WTC11 (cell line): Measurements from ENCODE around the gene FANK1. TPM values are rescaled to one million over a fixed set of nuclear protein-coding genes. Genes with fewer than 3 reads are reported as not detected.

Source experiments
- ATAC-seq: fragments of 200-7000 bp; cut with Tn5 transposase; 2 replicates; pipeline ENCODE4 v1.10.0; 2021; ENCODE audit warnings: mild to moderate bottlenecking, moderate library complexity
- CTCF ChIA-PET: fragments of 300-600 bp; sonication (Branson Sonifier 250); formaldehyde crosslinking; loops from one replicate; lab custom pipeline; 2021; ENCODE audit warnings: antibody characterized with exemption; lab: Charles Lee
- POLR2A ChIA-PET: fragments of 350-600 bp; sonication (Branson Sonifier 250); formaldehyde crosslinking; loops from one replicate; lab custom pipeline; 2021; ENCODE audit warnings: antibody characterized with exemption; lab: Charles Lee
- DNase-seq: peaks from one replicate; pipeline ENCODE4 v3.0.0; 2021; ENCODE audit warnings: low spot score
- H3K27ac Mint-ChIP-seq: 2 replicates; pipeline ENCODE4 v1.8.0; 2021; ENCODE audit warnings: mixed read lengths
- H3K27me3 Mint-ChIP-seq: 2 replicates; pipeline ENCODE4 v1.8.0; 2021; ENCODE audit warnings: low read depth, mild to moderate bottlenecking, moderate library complexity, mixed read lengths
- H3K36me3 Mint-ChIP-seq: 2 replicates; pipeline ENCODE4 v1.8.0; 2021; ENCODE audit warnings: mixed read lengths
- H3K4me1 Mint-ChIP-seq: 2 replicates; pipeline ENCODE4 v1.8.0; 2022; ENCODE audit warnings: mixed read lengths
- H3K4me3 Mint-ChIP-seq: 2 replicates; pipeline ENCODE4 v1.8.0; 2021; ENCODE audit warnings: mild to moderate bottlenecking, moderate library complexity, mixed read lengths
- H3K9me3 Mint-ChIP-seq: 2 replicates; pipeline ENCODE4 v1.8.0; 2021; ENCODE audit warnings: mixed read lengths
- CDX4 ChIP-seq: fragments of 250-450 bp; sonication (Bioruptor Pico); IDR thresholded peaks from 2 replicates; pipeline ENCODE4 v1.9.0; 2021; ENCODE audit warnings: moderate library complexity, mild to moderate bottlenecking, inconsistent platforms, borderline replicate concordance
- ESRRA ChIP-seq: sonication (generic); formaldehyde crosslinking; IDR thresholded peaks from 2 replicates; pipeline ENCODE4 v1.8.1; 2022; ENCODE audit warnings: mild to moderate bottlenecking, missing genetic modification reagents, borderline replicate concordance
- ETV6 ChIP-seq: sonication (generic); formaldehyde crosslinking; IDR thresholded peaks from 2 replicates; pipeline ENCODE4 v1.8.1; 2022; ENCODE audit warnings: mild to moderate bottlenecking, missing genetic modification reagents
- FOXJ3 ChIP-seq: sonication (generic); formaldehyde crosslinking; IDR thresholded peaks from 2 replicates; pipeline ENCODE4 v1.9.0; 2021; ENCODE audit warnings: missing genetic modification reagents, mild to moderate bottlenecking, borderline replicate concordance
- FOXP1 ChIP-seq: sonication (generic); formaldehyde crosslinking; IDR thresholded peaks from 2 replicates; pipeline ENCODE4 v1.8.0; 2022; ENCODE audit warnings: missing genetic modification reagents, mild to moderate bottlenecking, moderate library complexity, borderline replicate concordance
- GTF2I ChIP-seq: fragments of 250-450 bp; sonication (Bioruptor Pico); conservative IDR thresholded peaks from 2 replicates; pipeline ENCODE4 v1.4.0; 2021; ENCODE audit warnings: mild to moderate bottlenecking
- JUN ChIP-seq: sonication (generic); formaldehyde crosslinking; IDR thresholded peaks from 2 replicates; pipeline ENCODE4 v1.8.0; 2023; ENCODE audit warnings: mild to moderate bottlenecking, missing genetic modification reagents
- KAT7 ChIP-seq: sonication (generic); formaldehyde crosslinking; IDR thresholded peaks from 2 replicates; pipeline ENCODE4 v1.8.1; 2023; ENCODE audit warnings: missing genetic modification reagents, mild to moderate bottlenecking, borderline replicate concordance
- NFATC4 ChIP-seq: fragments of 250-450 bp; sonication (Bioruptor Pico); IDR thresholded peaks from 2 replicates; pipeline ENCODE4 v1.9.0; 2021; ENCODE audit warnings: mild to moderate bottlenecking
- NFE2L1 ChIP-seq: sonication (generic); formaldehyde crosslinking; IDR thresholded peaks from 2 replicates; pipeline ENCODE4 v1.8.1; 2023; ENCODE audit warnings: missing genetic modification reagents
- NFYB ChIP-seq: sonication (generic); formaldehyde crosslinking; conservative IDR thresholded peaks from 2 replicates; pipeline ENCODE4 v1.8.0; 2022; ENCODE audit warnings: low read depth, missing genetic modification reagents
- NR2C2 ChIP-seq: sonication (generic); formaldehyde crosslinking; IDR thresholded peaks from 2 replicates; pipeline ENCODE4 v1.8.0; 2022; ENCODE audit warnings: mild to moderate bottlenecking, missing genetic modification reagents
- PREB ChIP-seq: sonication (generic); formaldehyde crosslinking; IDR thresholded peaks from 2 replicates; pipeline ENCODE4 v1.8.1; 2022; ENCODE audit warnings: mild to moderate bottlenecking, missing genetic modification reagents, moderate library complexity, borderline replicate concordance
- RELA ChIP-seq: sonication (generic); formaldehyde crosslinking; IDR thresholded peaks from 2 replicates; pipeline ENCODE4 v1.8.1; 2022; ENCODE audit warnings: missing genetic modification reagents, mild to moderate bottlenecking, borderline replicate concordance
- RORB ChIP-seq: fragments of 250-450 bp; sonication (Bioruptor Pico); IDR thresholded peaks from 2 replicates; pipeline ENCODE4 v1.9.0; 2021; ENCODE audit warnings: mild to moderate bottlenecking
- SMAD4 ChIP-seq: sonication (generic); formaldehyde crosslinking; IDR thresholded peaks from 2 replicates; pipeline ENCODE4 v1.8.0; 2022; ENCODE audit warnings: mild to moderate bottlenecking, missing genetic modification reagents
- STAT6 ChIP-seq: sonication (generic); formaldehyde crosslinking; conservative IDR thresholded peaks from 2 replicates; pipeline ENCODE4 v1.8.1; 2023; ENCODE audit warnings: mild to moderate bottlenecking, low read depth, missing genetic modification reagents, moderate library complexity
- TEAD1 ChIP-seq: sonication (generic); formaldehyde crosslinking; IDR thresholded peaks from 2 replicates; pipeline ENCODE4 v1.8.0; 2022; ENCODE audit warnings: mild to moderate bottlenecking, missing genetic modification reagents
- USF1 ChIP-seq: sonication (generic); formaldehyde crosslinking; IDR thresholded peaks from 2 replicates; pipeline ENCODE4 v1.8.0; 2022; ENCODE audit warnings: mild to moderate bottlenecking, missing genetic modification reagents
- ZMAT4 ChIP-seq: fragments of 250-450 bp; sonication (Bioruptor Pico); IDR thresholded peaks from 2 replicates; pipeline ENCODE4 v1.9.0; 2021; ENCODE audit warnings: mild to moderate bottlenecking
- ZNF317 ChIP-seq: sonication (generic); formaldehyde crosslinking; IDR thresholded peaks from 2 replicates; pipeline ENCODE4 v1.8.1; 2023; ENCODE audit warnings: low read depth, mild to moderate bottlenecking, moderate library complexity, missing genetic modification reagents, borderline replicate concordance
- ZNF671 ChIP-seq: fragments of 250-450 bp; sonication (Bioruptor Pico); IDR thresholded peaks from 2 replicates; pipeline ENCODE4 v1.8.0; 2021; ENCODE audit warnings: mild to moderate bottlenecking
- total RNA-seq: library from RNA; stranded (reverse); gene quantifications from 3 replicates; pipeline ENCODE4 v1.2.3, GENCODE V29; 2021
- TF ChIP-seq, protein P1 (sequence below): sonication (generic); formaldehyde crosslinking; IDR thresholded peaks from 2 replicates; pipeline ENCODE4 v1.8.1; 2023; ENCODE audit warnings: mild to moderate bottlenecking, moderate library complexity, missing genetic modification reagents

FANK1 gene
- total RNA-seq, 1 experiment from 2014 or later: 3.4 TPM

DNA sequence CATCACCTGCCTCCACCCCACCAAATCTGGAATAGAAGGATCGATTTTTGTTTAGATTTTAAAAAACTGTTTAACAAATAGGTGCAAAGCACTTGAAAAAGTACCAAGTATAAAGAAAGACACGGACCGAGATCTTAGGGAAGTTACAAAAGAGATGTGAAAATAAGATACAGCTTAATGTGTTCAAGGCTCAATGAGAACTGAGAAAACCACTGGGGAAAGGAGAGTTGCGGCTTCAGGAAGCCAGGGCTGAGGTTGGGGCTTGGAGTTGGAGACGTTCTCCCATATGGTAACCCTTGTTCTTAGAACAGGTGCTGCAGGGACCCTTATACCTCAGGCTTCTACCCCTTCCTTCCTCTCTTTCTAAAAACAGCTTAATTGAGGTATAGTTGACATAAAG lies 140.2 kb downstream of the FANK1 start:
- ATAC-seq: no peak
- CTCF ChIA-PET: interaction anchor here (1.6 kb wide), 1 partner anchor 102 kb away, joined by 4 read pairs; no protein-coding TSS in a partner anchor
- Mint-ChIP-seq H3K4me1 (peaks cover 15% of the 10 kb centered on the region), H3K4me3 (no peak overlapping the region), H3K36me3 (peaks cover 6% of the 10 kb centered on the region), H3K27me3 (no peaks in the 10 kb centered on the region), H3K27ac (no peak overlapping the region), H3K9me3 (peaks cover 17% of the 10 kb centered on the region)
- no peak for DNase-seq
- POLR2A ChIA-PET: no interaction called here
- TF ChIP-seq SMAD4 (no peak), GTF2I (CRISPR knock-in tag) (no peak), USF1 (CRISPR knock-in tag) (no peak), CDX4 (CRISPR knock-in tag) (no peak), ESRRA (CRISPR knock-in tag) (no peak), ZNF317 (CRISPR knock-in tag) (no peak), NFE2L1 (CRISPR knock-in tag) (no peak), RELA (CRISPR knock-in tag) (no peak), FOXJ3 (CRISPR knock-in tag) (no peak), NFATC4 (no peak), ZNF671 (CRISPR knock-in tag) (no peak), ETV6 (CRISPR knock-in tag) (no peak), TEAD1 (CRISPR knock-in tag) (no peak), NR2C2 (CRISPR knock-in tag) (no peak), FOXP1 (CRISPR knock-in tag) (no peak), ZMAT4 (CRISPR knock-in tag) (no peak), NFYB (no peak), STAT6 (CRISPR knock-in tag) (no peak)
- TF ChIP-seq, protein P1, sequence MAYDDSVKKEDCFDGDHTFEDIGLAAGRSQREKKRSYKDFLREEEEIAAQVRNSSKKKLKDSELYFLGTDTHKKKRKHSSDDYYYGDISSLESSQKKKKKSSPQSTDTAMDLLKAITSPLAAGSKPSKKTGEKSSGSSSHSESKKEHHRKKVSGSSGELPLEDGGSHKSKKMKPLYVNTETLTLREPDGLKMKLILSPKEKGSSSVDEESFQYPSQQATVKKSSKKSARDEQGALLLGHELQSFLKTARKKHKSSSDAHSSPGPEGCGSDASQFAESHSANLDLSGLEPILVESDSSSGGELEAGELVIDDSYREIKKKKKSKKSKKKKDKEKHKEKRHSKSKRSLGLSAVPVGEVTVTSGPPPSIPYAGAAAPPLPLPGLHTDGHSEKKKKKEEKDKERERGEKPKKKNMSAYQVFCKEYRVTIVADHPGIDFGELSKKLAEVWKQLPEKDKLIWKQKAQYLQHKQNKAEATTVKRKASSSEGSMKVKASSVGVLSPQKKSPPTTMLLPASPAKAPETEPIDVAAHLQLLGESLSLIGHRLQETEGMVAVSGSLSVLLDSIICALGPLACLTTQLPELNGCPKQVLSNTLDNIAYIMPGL (CRISPR knock-in tag): no peak

GRCh38 chr10:126037946-126038345 lies 141.6 kb downstream of the FANK1 start:
- H3K27ac Mint-ChIP-seq: no peak overlapping the region

More at GRCh38 chr10:126037946-126038345, 141.6 kb downstream of the FANK1 start:
- Mint-ChIP-seq H3K27me3 (no peaks in the 10 kb centered on the region), H3K4me3 (no peak overlapping the region), H3K36me3 (peaks cover 6% of the 10 kb centered on the region), H3K9me3 (peaks cover 17% of the 10 kb centered on the region), H3K4me1 (peaks cover 19% of the 10 kb centered on the region)
- DNase-seq: no peak
- ATAC-seq: peak; percentile 31; the same call in 1 of the 2 replicates
- POLR2A ChIA-PET: no interaction called here
- TF ChIP-seq KAT7 (CRISPR knock-in tag) (no peak), NR2C2 (CRISPR knock-in tag) (no peak), JUN (CRISPR knock-in tag) (no peak), PREB (CRISPR knock-in tag) (no peak), RORB (CRISPR knock-in tag) (no peak)
- CTCF ChIA-PET: interaction anchor here (1.2 to 1.6 kb wide), 2 partner anchors 61 to 103 kb away, joined by 3 to 4 read pairs; no protein-coding TSS in a partner anchor
